ENCODE data around the gene CTIF.
"Not testable (repeated sequence)": the region's sequence is repeated elsewhere in the genome, so short reads cannot be mapped to it uniquely, and the experiment has no call there.

Gene CTIF

DNA sequence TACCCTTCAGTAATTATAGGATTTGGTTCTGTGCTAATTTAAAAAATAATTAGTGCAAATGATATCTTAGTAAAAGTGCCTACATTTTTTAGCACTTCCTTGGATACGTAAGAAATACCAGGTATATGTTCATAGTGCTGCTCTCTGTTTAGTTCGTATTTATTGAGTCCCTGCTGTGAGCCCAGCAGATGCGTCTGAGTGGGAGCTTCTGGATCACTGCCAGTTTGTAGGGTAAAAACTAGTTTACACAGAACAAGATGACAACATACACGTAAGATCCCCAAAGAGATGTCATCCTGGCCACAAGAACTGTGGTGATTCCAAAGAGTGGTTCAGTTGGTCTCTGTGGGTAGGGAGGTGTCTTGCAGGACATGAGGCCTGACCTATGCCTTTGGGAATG is 103.2 kb downstream of the CTIF start:
- DNase-seq (ENCODE audit: low read depth in 2 of 2): no peak

DNA sequence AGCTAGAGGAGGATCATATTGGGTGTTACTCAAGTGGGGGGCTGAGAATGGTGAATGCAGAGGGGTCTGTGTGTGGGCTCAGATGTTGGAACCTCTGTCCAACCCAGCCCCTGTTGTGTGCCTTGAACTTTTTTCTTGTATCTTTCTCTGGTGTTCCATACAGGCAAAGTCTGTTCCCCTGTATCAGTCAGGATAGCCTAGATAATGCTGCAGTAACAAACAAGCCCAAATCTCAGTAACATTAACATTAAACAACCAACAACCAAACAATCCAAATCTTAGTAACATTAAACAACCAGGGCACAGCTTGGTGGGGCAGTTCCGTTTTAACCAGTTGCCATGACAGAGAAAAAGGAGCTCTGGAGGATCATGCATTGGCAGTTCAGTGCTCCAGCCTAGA is 103.7 kb downstream of the CTIF start:
- DNase-seq (ENCODE audit: low read depth in 2 of 2): no peak

DNA sequence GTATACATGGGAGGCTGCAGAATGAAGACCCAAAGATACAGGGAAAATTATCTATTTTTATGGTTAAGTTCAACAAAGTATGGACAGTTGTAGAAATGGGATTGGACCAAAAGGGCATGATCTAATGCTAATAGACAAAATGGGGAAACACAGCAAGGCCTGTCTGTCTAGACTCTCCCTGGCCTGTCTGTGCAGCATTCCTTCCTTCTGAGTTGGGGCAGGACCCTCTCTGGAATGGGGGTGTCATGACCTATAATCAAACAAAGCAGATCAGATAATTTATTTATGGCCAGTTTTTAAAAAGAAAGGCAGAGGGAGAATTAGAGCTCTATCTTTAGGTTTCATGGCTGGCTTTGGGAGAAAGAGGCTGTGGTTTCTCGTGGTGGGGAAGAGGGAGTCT is 104.4 kb downstream of the CTIF start:
- DNase-seq (ENCODE audit: low read depth in 2 of 2): no peak

DNA sequence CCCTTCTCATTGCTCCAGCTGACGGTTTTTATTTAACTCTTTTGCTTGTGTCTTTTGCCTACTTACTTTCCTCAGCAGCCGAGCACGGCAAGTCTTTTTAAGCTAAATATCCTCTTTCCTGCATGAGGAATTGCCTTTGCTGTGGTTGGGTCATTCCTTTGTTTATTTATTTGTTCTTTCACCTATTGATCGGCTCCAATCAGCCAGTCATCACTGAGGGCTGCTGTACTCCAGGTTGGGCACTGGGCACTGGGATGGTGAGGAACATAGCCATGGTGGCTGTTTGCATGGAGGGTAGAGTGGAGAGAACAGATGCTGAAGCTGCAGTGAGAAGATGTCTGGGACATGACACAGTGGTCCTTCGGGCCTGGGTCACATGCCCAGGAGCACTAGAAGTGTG is 105.2 kb downstream of the CTIF start:
- DNase-seq (ENCODE audit: low read depth in 2 of 2): no peak

DNA sequence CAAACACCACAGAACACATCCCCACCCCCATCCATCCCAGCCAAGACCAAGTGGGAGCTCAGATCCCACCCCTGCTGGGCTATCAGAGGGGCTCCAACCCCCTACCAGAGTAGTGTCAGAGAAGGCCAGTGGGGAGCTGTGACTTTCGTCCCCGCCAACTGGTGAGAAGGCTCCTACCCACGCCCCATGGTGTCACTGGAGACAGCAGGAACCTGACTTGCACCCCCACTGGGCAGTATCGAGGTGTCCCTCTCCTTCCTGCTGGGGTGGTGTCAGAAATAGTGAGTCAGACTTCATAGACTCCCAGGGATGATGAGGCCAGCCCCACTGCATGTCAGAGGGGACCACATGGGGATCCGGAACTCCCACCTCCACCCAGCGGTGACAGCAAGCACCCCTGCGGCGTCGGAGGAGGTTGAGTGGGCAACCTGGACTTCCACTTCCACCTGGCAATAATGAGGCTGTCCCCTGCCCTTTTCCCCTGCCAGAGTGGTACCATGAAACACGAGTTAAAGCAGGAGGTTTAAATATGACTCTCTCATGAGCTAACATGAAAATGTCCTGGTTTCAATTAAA is 106.7 kb downstream of the CTIF start:
- no peak for DNase-seq (ENCODE audit: low read depth in 2 of 2)

DNA sequence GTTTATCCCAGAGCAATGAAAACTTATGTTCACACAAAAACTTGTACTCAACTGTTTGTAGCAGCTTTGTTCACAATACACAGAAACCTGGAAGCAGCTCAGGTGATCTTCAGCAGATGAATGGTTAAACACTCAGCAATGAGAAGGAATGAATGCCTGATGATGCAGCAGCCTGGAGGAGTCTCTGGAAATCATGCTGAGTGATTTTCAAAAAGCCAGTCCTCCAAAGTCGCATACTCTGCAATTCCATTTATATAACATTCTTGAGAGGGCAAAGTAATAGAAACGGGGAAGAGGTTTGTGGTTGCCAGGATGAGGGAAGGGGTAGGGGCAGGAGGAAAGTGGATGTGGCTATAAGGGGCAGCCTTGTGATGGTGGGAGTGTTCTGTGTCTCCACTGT is 108.1 kb downstream of the CTIF start:
- DNase-seq (ENCODE audit: low read depth in 2 of 2): no peak

DNA sequence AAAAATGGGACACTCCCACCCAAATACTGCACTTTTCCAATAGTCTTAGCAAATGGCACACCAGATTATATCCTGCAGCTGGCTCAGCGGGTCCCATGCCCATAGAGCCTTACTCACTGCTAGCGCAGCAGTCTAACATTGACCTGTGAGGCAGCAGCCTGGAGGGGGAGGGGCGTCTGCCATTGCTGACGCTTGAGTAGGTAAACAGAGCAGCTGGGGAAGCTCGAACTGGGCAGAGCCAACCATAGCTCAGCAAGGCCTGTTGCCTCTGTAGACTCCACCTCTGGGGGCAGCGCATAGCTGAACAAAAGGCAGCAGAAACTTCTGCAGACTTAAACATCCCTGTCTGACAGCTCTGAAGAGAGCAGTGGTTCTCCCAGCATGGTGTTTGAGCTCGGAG is 110.4 kb downstream of the CTIF start:
- no peak for DNase-seq (ENCODE audit: low read depth in 2 of 2)

DNA sequence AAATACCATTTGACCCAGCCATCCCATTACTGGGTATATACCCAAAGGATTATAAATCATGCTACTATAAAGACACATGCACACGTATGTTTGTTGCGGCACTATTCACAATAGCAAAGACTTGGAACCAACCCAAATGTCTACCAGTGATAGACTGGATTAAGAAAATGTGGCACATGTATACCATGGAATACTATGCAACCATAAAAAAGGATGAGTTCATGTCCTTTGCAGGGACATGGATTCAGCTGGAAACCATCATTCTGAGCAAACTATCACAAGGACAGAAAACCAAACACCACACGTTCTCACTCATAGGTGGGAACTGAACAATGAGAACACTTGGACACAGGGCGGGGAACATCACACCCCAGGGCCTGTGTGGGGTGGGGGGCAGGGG is 115.8 kb downstream of the CTIF start:
- DNase-seq (ENCODE audit: low read depth in 2 of 2): not testable (repeated sequence)

DNA sequence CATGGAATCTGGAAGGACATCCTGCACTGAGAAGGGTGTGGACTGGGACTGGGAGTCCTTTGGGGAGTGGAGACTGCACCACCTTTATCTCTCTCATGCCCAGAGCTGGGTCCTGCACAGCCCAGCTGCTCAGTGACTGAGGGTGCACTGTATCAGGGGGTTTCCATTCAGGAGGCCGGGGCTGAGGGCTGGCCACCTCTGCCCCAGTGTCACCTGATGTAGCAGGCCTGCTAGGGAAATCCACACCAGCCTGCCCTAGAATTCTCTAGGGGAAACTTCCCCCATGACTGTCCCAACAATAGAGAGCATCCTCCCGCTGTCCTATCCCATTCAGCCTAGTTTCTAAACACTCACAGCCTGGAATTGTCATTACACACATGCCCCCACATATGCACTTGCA is 116.7 kb downstream of the CTIF start:
- no peak for DNase-seq (ENCODE audit: low read depth in 2 of 2)

DNA sequence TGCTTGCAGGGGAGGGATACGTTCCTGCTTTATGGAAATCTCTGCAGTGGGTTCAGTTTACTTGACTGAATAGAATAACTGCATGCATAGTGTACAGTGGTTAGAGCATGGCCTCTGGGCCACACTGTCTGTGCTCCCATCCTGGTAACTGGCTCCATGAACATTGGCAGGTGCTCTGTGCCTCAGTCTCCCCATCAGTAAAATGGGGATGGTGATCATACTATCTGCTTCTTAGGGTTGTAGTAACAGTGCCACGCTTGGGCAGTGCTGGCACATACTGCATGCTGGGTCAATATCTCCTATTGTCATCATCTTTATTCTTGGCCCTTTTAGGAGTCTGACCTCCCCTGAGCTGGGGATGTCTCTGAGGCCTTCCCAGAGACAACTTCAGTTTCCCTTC is 117.3 kb downstream of the CTIF start:
- no peak for DNase-seq (ENCODE audit: low read depth in 2 of 2)

DNA sequence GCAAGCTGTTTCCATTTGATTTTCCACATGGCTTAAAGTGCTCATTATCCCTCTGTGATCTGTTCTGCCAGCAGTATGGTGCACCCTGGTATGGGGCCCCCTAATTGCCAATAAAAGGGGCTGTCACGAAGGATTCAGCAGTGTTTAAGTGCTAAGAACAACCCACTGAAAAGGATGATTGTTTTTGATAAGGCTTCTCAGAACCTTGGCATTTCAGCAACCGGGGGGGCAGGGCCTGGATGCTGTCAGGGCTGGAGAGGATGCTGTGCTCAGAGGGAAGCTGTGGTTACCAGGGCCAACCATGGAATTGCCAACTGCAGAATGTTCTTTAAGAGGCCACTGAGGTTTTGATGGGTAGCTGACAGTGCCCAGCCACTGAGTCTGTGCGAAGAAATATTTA is 117.8 kb downstream of the CTIF start:
- no peak for DNase-seq (ENCODE audit: low read depth in 2 of 2)

DNA sequence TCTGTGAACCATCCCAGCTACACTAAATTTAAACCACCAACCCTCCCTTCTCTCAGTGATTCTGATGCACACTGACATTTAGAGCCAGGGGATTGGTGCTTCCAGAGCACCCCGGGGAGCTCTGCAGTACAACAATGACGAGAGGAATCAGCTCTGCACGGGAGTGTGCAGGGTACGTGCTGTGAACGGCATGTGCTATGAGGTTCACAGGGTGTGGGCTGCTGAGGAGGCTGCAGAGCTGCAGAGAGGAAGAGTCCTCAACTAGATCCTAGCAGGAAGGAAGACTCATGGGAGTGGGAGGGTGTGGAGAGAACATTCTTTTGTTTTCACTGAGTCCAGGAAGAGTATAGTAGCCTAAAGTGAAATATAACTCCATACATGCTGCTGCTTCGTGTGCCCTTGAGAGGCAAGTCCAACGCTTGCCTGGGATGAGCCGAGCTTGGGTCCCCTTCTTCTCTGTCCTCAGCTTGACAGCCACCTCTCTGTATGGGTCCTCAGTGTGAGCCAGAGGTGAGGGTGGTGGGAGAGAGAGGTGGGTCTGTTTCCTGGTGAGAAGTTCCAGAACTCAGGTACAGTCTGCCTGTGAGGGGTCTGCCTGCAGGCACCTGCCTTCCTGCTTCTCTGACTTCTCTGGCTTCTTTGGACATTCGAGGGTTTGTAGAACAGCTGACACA is 118.8 kb downstream of the CTIF start:
- DNase-seq (ENCODE audit: low read depth in 2 of 2): no peak

DNA sequence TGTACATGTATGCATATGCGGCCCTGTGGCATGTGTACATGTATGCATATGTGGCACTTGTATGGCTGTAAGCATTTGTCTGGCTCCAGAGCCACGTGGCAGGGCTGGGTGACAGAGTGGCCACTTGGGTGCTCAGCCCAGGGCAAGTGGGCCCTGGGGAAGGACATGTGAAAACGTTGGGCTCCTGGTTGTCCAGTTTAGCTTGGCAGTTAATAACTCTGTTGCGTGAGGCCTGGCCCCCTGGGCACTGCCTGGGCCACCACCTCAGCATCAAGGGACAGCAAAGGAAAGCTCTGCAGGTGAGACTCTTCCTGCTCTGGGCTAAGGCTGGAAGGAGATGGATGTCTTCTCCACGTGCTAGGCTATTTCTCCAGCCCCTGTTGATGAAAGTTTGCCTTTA is 119.9 kb downstream of the CTIF start:
- no peak for DNase-seq (ENCODE audit: low read depth in 2 of 2)

DNA sequence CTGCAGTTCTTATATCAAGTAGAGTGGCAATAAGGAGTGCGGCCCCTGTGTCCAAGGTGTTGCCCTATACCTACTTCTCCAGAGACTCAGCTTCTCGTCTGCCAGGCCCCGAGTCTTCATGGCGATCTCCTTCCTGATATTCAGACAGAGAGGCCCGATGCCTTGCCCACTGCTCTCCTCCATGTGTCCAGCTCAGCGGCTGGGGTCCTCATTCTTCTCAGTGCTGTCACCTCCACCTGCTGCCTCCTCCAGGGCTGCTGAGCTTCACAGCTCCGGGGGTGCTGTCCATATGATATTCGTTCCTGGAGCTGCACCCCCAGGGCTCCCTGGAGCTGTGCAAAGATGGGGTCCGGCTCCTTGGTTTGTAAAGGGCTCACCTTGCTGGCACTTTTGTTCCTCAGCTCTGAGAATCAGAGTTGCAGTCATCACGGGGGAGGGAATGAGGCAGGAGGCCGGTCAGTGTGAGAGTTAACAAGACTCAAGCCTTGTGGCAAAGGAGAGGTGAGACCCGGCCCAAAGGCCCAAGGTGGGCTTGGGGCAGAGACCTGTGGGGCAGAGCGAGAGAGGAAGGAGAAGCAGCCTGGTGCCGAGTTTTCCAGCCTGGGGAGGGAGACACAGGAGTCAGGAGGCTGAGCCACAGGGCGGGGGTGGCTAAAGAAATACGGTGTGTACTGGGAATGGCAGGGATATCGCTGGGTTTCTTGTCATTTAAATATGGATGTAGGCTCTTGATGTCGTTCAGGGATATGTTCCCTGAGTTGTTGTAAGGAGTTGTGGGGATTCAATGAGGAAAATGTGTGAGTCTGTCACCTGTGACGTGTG is 120.6 kb downstream of the CTIF start:
- no peak for DNase-seq (ENCODE audit: low read depth in 2 of 2)

DNA sequence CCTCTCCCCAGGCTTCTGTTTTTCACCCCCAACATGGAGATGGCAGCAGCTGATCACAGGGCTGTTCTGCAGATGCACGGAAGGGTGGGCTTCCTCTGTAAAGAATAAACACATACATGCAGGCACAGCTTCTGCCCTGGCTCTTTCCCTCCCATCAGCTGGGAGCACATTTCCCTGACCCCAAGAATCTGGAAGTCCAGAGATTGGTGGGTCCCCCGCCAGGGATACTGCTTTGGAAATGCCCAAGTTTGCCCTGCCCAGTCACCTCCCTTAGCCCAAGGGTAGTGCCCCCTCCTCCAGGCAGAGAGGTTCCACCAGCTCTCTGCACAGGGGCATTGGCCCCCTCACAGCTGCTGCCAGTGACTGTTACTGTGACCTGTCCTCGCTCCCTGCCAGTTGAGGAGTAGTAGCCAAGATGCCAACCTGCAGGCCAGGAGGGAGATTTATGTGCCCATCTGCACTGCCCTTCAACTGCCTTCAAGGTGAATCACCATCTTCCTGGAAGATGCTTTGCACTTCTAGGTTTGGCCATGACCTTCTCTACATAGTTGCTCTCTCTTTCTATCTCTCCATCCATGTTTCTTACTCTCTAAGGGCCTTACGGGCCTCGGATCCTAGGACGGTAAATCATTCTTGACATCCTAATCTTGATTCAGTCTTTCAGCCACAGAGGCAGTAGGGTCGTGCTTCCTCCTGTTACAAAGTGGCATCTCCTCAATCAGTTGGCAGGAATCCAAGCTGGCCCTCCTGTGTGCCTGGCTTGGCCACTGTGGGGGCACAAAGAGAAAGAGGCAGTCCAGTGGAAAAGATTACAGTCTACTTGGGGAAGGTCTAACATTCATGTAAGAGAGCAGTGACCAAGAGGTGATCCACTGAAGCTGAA is 121.8 kb downstream of the CTIF start:
- DNase-seq (ENCODE audit: low read depth in 2 of 2): no peak

DNA sequence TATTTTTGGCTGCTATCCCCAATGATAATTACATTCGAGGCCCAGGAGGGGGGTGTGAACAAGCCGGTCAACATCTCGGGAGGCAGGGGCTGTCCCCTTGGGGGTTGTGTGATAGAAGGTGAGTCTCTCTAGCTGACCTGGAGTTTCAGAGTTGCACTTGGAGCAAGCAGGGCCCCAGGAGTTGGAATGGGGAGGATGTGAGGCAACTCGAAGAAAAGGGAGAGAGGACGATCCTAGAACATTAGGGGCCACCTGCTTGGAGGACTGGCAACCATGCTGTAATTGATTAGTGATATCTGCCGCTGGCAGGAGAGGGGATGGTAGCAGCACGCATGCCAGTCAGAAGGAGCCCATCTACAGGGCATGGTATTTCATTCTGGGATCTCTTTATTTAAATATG is 122.6 kb downstream of the CTIF start:
- DNase-seq (ENCODE audit: low read depth in 2 of 2): no peak

DNA sequence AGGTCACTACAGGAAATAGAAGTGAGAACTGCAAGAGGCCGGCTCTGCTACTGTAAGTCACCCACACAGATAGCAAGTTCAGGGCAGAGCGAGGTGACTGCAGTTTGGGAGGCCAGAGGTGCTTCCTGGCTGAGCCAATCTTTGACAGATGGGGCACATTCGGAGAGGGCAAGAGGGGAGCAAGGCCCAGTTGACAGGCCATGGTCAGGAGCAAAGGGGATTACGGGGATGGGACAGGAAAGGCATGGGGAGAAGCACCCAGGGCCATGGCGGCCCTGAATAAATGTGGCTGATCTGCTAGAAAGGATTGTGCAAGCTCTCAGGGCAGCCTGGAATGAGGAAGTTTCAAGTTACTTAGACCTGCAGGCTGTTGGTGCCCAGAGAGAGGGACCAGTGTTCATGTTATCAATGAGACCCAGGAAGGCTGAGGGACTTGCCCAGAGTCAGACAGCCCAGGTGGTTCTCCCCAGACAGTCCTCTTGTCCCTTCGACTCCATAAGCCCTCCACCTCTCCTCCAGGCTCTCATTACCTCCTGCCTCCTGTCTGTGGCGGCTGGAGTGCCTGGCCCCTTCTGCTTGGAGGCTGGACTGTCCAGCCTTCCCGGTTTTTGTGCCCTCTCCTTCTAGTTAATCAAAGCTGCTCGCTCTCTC is 123.3 kb downstream of the CTIF start:
- no peak for DNase-seq (ENCODE audit: low read depth in 2 of 2)

DNA sequence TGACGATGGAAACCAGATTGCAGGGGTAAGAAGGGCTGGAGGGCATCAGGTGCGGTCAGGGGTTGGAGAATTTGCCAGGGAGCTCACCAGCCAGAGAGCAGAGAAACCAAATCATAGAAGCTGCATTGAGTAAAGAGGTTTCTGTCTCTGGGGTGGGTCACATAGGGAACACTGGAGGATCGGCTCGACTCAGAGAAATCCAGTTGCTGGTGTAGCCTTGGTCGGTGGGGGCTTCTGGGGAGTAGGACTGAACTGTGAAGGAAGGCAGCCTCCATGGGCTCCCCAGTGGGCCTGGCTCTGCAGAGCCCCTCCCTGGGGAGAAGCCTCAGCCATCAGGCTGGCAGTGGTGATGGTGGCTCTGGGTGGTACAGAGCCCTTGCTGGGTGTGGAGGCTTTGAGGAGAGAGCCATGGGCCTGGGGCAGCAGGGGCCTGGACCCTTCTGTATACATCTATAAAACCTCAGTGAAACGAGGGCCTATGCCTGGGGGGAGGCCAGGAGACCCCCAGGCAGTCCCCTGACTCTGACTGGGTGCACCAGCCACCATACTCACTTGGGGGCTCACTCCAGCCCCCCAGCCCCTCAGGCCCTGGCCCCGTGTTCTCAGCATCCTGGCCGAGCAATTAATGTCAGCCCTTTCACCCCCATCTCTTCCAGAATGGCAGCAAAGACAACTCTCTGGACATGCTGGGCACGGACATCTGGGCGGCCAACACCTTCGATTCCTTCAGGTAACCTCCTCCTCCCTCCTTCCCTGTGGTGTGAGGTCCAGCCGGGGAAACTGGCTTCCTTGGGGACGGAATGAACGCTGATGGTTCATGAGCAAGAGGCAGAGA is 124.5 kb downstream of the CTIF start:
- DNase-seq (ENCODE audit: low read depth in 2 of 2): no peak

DNA sequence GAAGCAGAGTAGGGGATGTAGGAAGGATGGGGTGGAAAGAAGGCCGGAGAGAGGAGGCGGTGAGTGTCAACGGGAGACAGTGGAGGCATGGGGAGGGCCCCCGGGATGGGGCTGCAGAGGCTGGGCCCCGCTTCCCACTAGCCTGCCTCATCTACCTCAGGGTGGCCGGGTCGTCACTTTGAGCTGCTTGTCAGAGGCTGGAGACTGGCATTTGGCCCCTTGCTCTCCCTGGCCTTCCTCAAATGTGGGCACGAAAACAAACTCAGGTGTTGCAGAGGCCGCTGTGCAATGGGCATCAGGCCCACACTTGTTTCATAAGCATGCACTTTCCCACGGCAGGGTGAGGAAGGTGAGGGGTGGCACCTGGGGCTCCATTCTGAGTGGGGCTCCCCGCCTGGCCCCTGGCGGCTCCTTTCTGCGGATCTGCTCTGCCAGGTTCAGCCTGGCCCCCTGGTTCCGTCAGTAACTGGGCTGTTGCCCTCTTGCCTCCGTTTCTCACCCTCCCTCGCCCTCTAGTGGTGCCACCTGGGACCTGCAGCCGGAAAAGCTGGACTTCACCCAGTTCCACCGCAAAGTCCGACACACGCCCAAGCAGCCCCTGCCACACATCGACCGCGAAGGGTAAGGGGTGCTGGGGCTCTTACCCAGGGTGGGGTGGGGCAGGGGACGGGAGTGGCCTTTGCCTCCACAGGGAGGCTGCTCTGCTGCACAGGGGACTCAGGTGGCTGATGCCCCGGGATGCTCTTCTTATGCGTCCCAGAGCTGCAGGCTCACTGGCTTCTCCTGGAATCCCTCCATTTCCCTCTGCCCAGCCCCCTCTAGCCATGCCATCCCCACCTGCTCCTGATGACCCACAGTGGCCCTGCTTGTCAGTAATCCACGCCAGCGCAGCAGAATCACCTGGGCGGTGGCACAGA is 125.4 kb downstream of the CTIF start:
- peak; percentile 23 to 57 for DNase-seq (ENCODE audit: low read depth in 2 of 2)

DNA sequence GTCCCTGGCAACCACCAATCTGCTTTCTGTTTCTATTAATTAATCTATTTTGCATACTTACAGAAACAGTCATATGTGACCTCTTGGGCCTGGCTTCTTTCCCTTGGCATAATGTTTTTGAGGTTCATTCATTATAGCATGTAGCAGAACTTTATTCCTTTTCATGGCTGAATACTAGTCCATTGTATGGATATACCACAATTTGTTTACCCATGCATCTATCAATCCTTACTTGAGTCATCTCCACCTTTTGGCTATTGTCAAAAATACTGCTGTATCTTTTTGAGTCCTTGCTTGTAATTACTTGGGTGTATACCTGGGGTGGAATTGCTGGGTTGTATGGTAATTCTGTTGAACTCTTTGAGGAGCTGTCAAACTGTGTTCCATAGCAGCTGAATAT is 126.8 kb downstream of the CTIF start:
- no peak for DNase-seq (ENCODE audit: low read depth in 2 of 2)
